Testis (tissue), 2 donors: Measurements from ENCODE around the gene OR51E2.

ENCODE experiments used
- CTCF ChIP-seq, 3 experiments: fragments of 450-650 bp in 2 of 3; fragments of 200-600 bp in 1 of 3; sonication (generic) in 1 of 3; IDR thresholded peaks; one replicate each; pipeline ENCODE4 v1.5.1; 2016 to 2019; ENCODE audit warnings: antibody characterized with exemption in 3 of 3, mild to moderate bottlenecking in 2 of 3, moderate library complexity in 1 of 3
- POLR2A ChIP-seq: fragments of 450-650 bp; IDR thresholded peaks from one replicate; pipeline ENCODE4 v1.6.1; 2017; ENCODE audit warnings: antibody characterized with exemption, mild to moderate bottlenecking, moderate library complexity

GRCh38 chr11:4677948-4678347 lies 19.7 kb downstream of the OR51E2 start:
- TF ChIP-seq CTCF (IDR thresholded peaks at IDR 0.05) (no peak), POLR2A (no peak)
